ENCODE measurements around the gene SDCCAG8.

The SDCCAG8 gene

DNA sequence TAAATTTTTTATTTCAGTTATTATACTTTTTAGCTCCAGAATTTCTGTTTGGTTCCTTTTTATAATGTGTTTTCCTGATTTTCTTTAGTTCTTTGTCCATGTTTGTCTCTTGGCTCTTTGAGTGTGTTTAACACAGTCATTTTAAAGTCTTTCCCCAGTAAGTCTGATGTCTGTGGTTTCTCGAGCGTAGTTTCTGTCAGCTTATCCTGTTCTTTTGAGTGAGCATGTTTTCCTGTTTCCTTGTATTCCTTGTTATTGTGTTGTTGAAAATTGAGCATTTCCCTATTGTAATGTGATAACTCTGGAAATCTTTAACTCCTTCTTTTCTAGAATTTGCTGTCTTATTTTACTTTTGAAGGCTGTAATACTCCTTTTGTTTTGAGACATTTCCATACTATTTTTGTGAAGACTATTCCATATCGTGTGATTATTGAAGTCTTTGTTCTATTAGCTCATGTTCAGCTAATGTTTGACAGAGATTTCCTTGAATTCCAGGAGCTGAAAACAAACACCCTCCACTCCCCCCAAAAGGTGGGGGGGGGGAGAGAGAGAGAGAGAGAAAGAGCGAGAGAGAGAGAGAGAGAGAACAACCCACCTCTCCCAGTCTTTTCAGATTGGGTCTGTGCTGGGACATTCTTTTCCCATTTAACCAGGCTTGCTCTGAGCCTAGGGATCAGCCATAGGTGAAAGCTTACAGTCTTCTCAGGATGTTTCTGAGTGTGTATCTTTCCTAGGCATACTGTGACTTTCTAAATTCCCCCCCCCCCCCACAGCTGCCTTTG lies 38.3 kb downstream of the SDCCAG8 start:
- Histone ChIP-seq H3K79me2 (ENCODE audit: low read length) (no peaks in the 10 kb centered on the region), H3K9me3 (ENCODE audit: insufficient read depth, low read length) (peaks cover 14% of the 10 kb centered on the region; the same call in 1 of the 2 replicates), H3K27me3 (ENCODE audit: low read depth, low read length) (no peaks in the 10 kb centered on the region), H3K4me2 (ENCODE audit: low read length) (no peak overlapping the region), H3K4me1 (ENCODE audit: low read length) (no peaks in the 10 kb centered on the region), H2AFZ (ENCODE audit: low read depth, low read length) (no peak overlapping the region), H3K36me3 (replicated peaks; ENCODE audit: low read depth, low read length) (peaks cover 44% of the 10 kb centered on the region), H3K4me3 (ENCODE audit: low read length) (no peak overlapping the region), H3K27ac (ENCODE audit: low read length) (no peak overlapping the region), H4K20me1 (ENCODE audit: insufficient read depth, low read length) (no peaks in the 10 kb centered on the region), H3K9ac (ENCODE audit: low read length) (no peak overlapping the region)
- TF ChIP-seq EZH2phosphoT487 (IDR thresholded peaks at IDR 0.05; ENCODE audit: low read depth), result no peak
- TF ChIP-seq, protein P1, sequence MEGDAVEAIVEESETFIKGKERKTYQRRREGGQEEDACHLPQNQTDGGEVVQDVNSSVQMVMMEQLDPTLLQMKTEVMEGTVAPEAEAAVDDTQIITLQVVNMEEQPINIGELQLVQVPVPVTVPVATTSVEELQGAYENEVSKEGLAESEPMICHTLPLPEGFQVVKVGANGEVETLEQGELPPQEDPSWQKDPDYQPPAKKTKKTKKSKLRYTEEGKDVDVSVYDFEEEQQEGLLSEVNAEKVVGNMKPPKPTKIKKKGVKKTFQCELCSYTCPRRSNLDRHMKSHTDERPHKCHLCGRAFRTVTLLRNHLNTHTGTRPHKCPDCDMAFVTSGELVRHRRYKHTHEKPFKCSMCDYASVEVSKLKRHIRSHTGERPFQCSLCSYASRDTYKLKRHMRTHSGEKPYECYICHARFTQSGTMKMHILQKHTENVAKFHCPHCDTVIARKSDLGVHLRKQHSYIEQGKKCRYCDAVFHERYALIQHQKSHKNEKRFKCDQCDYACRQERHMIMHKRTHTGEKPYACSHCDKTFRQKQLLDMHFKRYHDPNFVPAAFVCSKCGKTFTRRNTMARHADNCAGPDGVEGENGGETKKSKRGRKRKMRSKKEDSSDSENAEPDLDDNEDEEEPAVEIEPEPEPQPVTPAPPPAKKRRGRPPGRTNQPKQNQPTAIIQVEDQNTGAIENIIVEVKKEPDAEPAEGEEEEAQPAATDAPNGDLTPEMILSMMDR (IDR thresholded peaks at IDR 0.05; ENCODE audit: low read depth, low read length), result no peak

DNA sequence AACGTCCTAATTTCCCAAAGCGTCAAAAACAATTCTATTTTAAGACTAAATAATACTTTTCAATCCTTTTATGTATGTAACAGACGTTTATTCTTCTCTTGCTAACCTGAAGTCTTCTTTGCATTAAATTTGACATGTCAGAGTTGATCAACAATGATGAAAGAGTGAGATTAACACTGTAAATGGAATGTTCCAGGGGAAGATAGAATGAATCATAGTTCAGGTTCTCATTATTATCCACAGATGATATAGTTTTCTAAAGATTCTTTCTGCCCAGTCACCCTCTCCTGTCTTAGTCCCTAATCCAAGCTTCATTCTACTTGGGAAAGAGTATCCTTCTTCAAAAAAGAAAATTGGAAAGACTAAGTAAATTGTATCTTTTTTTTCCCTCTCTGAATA lies 38.9 kb downstream of the SDCCAG8 start:
- Histone ChIP-seq H3K79me2 (ENCODE audit: low read length) (no peaks in the 10 kb centered on the region), H3K27ac (ENCODE audit: low read length) (no peak overlapping the region), H2AFZ (ENCODE audit: low read depth, low read length) (no peak overlapping the region), H3K4me3 (ENCODE audit: low read length) (no peak overlapping the region), H4K20me1 (ENCODE audit: insufficient read depth, low read length) (no peaks in the 10 kb centered on the region), H3K36me3 (replicated peaks; ENCODE audit: low read depth, low read length) (peaks cover 42% of the 10 kb centered on the region), H3K9ac (ENCODE audit: low read length) (no peak overlapping the region), H3K27me3 (ENCODE audit: low read depth, low read length) (no peaks in the 10 kb centered on the region), H3K4me1 (ENCODE audit: low read length) (no peaks in the 10 kb centered on the region), H3K9me3 (ENCODE audit: insufficient read depth, low read length) (peaks cover 14% of the 10 kb centered on the region; the same call in 1 of the 2 replicates), H3K4me2 (ENCODE audit: low read length) (no peak overlapping the region)
- TF ChIP-seq, protein P1 (IDR thresholded peaks at IDR 0.05; ENCODE audit: low read depth, low read length), result no peak
- TF ChIP-seq EZH2phosphoT487 (IDR thresholded peaks at IDR 0.05; ENCODE audit: low read depth), result no peak

DNA sequence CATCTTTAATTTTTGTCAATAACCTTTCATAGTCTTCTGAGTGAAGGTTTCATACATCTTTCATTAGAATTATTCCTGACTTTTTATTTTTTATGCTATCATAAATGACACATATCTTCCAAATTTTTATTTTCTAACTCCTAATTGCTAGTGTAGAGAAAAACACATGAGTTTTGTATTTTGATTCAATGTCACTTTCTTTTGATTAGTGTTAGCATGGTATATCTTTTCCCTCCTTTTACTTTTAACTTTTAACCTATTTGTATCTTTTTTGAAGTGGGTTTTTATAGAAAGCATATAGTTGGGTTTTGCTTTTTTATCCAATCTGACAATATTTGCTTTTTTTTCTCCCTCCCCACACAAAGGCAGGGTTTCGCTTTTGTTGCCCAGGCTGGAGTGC lies 43.2 kb downstream of the SDCCAG8 start:
- H2AFZ ChIP-seq (ENCODE audit: low read depth, low read length), result no peak overlapping the region
- H3K27me3 ChIP-seq (ENCODE audit: low read depth, low read length), result no peaks in the 10 kb centered on the region
- no peak overlapping the region for H3K9ac ChIP-seq (ENCODE audit: low read length)
- peaks cover 8% of the 10 kb centered on the region for H3K4me1 ChIP-seq (ENCODE audit: low read length)
- no peak overlapping the region for H3K27ac ChIP-seq (ENCODE audit: low read length)
- H4K20me1 ChIP-seq (ENCODE audit: insufficient read depth, low read length), result no peaks in the 10 kb centered on the region
- TF ChIP-seq, protein P1 (IDR thresholded peaks at IDR 0.05; ENCODE audit: low read depth, low read length), result no peak
- TF ChIP-seq EZH2phosphoT487 (IDR thresholded peaks at IDR 0.05; ENCODE audit: low read depth), result no peak
- peaks cover under 1% of the 10 kb centered on the region; the same call in 1 of the 2 replicates for H3K9me3 ChIP-seq (ENCODE audit: insufficient read depth, low read length)
- H3K36me3 ChIP-seq (replicated peaks; ENCODE audit: low read depth, low read length), result peaks cover 30% of the 10 kb centered on the region
- H3K79me2 ChIP-seq (ENCODE audit: low read length), result no peaks in the 10 kb centered on the region
- no peak overlapping the region for H3K4me3 ChIP-seq (ENCODE audit: low read length)
- no peak overlapping the region for H3K4me2 ChIP-seq (ENCODE audit: low read length)

DNA sequence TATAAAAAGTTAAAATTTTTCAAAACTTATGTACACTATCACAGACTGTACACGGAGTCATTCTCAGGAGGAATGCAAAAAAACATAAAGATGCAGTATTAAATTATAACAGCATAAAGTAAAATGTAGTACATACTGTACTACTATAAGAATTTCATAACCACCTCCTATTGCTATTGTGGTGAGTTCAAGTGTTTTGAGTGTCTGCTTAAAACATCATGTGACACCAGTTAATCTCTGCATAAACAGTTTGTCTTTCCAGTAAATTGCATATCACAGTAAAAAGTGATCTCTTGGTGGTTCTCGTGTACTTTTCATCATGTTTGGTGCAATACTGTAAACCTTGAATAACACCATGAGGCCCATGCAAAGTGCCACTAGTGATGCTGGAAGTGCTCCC lies 45.2 kb downstream of the SDCCAG8 start:
- Histone ChIP-seq H3K27ac (ENCODE audit: low read length) (no peak overlapping the region), H3K27me3 (ENCODE audit: low read depth, low read length) (no peaks in the 10 kb centered on the region), H3K79me2 (ENCODE audit: low read length) (no peaks in the 10 kb centered on the region), H3K4me1 (ENCODE audit: low read length) (peaks cover 8% of the 10 kb centered on the region), H3K4me2 (ENCODE audit: low read length) (no peak overlapping the region), H3K36me3 (replicated peaks; ENCODE audit: low read depth, low read length) (peaks cover 16% of the 10 kb centered on the region), H3K9me3 (ENCODE audit: insufficient read depth, low read length) (no peaks in the 10 kb centered on the region), H4K20me1 (ENCODE audit: insufficient read depth, low read length) (no peaks in the 10 kb centered on the region), H3K4me3 (ENCODE audit: low read length) (no peak overlapping the region), H3K9ac (ENCODE audit: low read length) (no peak overlapping the region), H2AFZ (ENCODE audit: low read depth, low read length) (no peak overlapping the region)
- no peak for TF ChIP-seq EZH2phosphoT487 (IDR thresholded peaks at IDR 0.05; ENCODE audit: low read depth)
- TF ChIP-seq, protein P1 (IDR thresholded peaks at IDR 0.05; ENCODE audit: low read depth, low read length), result no peak
